Chondrocyte (in vitro differentiated cells): ENCODE measurements around the gene IRAK2. TPM values are rescaled to one million over a fixed set of nuclear protein-coding genes. Genes with fewer than 3 reads are reported as not detected.

Experiments used
- DNase-seq: peaks from one replicate; pipeline ENCODE4 v3.0.0; 2021; ENCODE audit warnings: mixed read lengths, low spot score
- H3K27ac Mint-ChIP-seq: one replicate; pipeline ENCODE4 v1.8.0; 2021; ENCODE audit warnings: mild to moderate bottlenecking, moderate library complexity, mixed read lengths; ENCODE audit not compliant: unreplicated experiment
- H3K27me3 Mint-ChIP-seq: 2 replicates; pipeline ENCODE4 v1.8.0; 2021; ENCODE audit warnings: low read depth, mixed read lengths
- H3K36me3 Mint-ChIP-seq: 2 replicates; pipeline ENCODE4 v1.8.0; 2021; ENCODE audit warnings: low read depth, mixed read lengths
- H3K4me1 Mint-ChIP-seq: 2 replicates; pipeline ENCODE4 v1.8.0; 2021; ENCODE audit warnings: low read depth, mild to moderate bottlenecking, mixed read lengths
- H3K4me3 Mint-ChIP-seq: one replicate; pipeline ENCODE4 v1.8.0; 2021; ENCODE audit warnings: mild to moderate bottlenecking, moderate library complexity, mixed read lengths; ENCODE audit not compliant: unreplicated experiment
- H3K9me3 Mint-ChIP-seq: 2 replicates; pipeline ENCODE4 v1.8.0; 2021; ENCODE audit warnings: low read depth, mixed read lengths
- total RNA-seq: library from RNA; stranded (reverse); gene quantifications from 3 replicates; pipeline ENCODE4 v1.2.1, GENCODE V29; 2021
- TF ChIP-seq, protein P1 (sequence below): fragments of 200-600 bp; sonication (generic); IDR thresholded peaks from 2 replicates; pipeline ENCODE4 v1.5.0; 2021; ENCODE audit warnings: antibody characterized with exemption, mild to moderate bottlenecking, moderate library complexity

The IRAK2 gene
- total RNA-seq, 1 donor from 2014 or later, result 1.6 TPM

DNA sequence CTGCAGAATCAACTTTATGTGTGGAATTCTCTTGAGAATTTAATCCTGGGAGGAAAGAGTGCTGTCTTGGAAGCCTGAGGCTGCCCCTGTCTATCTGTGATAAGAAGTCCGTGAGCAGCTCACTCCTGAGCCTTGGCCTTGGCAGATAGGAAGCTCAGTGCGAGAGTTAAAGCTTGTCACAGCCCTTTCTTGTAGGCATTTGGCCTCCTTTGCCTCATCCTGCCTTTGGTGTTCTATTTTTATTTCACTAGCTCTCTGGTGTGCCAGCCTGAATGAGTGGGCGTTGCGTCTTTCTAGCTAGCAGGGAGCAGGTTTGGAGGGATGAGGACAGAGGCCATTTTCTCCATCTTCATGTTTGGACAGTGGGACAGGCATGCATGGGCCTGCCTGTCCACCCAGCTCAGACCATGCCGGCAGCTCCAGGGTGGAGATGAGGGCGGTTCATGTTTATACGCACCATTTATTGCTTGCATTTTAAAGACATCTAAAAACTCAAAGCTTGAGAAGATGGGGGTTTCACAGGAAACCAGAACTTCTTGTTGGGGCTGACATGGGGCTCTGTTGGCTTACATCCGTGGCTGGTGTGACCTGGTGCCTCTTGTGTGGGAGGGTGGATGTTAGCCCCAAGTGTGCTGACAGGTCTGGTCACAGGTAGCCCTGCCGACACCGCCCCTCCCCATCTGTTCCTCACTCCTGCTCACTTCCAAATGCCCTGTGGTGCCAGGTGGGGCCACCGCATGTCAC lies 29.8 kb downstream of the IRAK2 start:
- no peak for DNase-seq
- Mint-ChIP-seq H3K4me1 (peaks cover 73% of the 10 kb centered on the region), H3K4me3 (no peak overlapping the region), H3K27me3 (no peaks in the 10 kb centered on the region), H3K36me3 (no peaks in the 10 kb centered on the region), H3K9me3 (no peaks in the 10 kb centered on the region), H3K27ac (peak overlapping the region; percentile 94)
- TF ChIP-seq, protein P1, sequence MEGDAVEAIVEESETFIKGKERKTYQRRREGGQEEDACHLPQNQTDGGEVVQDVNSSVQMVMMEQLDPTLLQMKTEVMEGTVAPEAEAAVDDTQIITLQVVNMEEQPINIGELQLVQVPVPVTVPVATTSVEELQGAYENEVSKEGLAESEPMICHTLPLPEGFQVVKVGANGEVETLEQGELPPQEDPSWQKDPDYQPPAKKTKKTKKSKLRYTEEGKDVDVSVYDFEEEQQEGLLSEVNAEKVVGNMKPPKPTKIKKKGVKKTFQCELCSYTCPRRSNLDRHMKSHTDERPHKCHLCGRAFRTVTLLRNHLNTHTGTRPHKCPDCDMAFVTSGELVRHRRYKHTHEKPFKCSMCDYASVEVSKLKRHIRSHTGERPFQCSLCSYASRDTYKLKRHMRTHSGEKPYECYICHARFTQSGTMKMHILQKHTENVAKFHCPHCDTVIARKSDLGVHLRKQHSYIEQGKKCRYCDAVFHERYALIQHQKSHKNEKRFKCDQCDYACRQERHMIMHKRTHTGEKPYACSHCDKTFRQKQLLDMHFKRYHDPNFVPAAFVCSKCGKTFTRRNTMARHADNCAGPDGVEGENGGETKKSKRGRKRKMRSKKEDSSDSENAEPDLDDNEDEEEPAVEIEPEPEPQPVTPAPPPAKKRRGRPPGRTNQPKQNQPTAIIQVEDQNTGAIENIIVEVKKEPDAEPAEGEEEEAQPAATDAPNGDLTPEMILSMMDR, result no peak

DNA sequence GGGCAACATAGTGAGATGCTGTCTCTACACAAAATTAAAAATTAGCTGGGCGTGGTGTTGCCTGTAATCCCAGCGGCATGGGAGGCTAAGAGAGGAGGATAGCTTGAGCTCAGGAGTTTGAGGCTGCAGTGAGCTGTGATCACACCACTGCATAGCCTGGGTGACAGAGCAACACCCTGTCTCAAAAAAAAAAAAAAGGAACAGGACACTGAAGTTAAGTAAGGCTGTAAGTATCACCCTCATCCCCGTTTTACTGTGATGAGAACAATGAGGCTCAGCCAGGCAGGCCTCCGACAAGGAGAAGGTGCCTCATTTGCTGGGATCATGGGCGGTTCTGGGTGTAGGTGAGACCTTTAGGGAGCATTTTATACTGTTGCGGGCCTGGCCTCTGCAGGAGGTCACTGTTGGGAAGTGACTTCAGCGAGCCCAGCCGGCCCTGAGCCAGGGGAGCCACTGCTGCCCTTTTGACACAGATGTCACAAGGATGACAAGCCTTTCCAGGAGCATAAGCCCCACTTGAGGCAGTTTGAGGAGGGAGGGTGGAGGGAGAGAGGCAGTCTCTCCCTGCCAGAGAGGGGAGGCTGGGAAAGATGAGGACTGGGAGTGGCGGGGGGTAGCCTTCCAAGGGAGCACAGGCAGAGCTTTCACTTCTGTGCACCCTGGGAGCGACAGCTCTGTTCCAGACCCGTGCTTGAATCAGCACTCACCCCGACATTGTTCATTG lies 30.8 kb downstream of the IRAK2 start:
- peaks cover 65% of the 10 kb centered on the region for H3K4me1 Mint-ChIP-seq
- H3K9me3 Mint-ChIP-seq, result no peaks in the 10 kb centered on the region
- no peak for DNase-seq
- no peaks in the 10 kb centered on the region for H3K27me3 Mint-ChIP-seq
- TF ChIP-seq, protein P1, result no peak
- peak overlapping the region; percentile 94 for H3K27ac Mint-ChIP-seq
- no peaks in the 10 kb centered on the region for H3K36me3 Mint-ChIP-seq
- no peak overlapping the region for H3K4me3 Mint-ChIP-seq

DNA sequence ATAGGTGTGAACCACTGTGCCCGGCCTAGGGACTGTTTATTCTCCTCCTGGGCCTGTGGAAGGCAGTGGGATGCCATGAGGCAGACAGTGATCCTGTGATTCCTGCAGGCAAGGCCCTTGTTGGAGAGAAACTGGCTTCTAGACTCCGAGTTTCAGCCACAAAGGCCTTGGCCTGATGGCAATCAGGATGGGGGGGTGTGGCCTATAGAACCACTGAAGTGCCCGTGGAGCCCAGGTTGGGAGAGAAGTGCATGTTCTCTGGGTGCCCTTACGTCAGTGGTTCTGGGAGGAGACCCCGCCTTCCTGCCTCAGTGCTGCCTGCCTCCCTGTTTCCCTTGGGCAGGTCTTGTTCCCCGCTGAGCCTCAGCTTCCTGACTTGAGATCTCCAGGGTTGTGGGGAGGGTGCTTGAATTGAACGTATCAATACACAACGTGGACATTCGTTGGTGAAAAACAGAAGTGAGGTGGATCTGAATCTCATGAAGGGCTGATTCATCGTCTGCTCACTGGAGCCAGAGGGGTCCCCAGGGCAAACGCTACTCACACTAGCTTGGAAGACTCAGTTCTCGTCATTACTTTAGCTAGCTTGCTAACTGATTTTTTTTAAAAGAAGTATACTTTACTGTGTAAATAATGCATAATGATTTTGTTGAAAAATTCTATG lies 31.8 kb downstream of the IRAK2 start:
- no peak overlapping the region for H3K4me3 Mint-ChIP-seq
- TF ChIP-seq, protein P1, result no peak
- H3K9me3 Mint-ChIP-seq, result no peaks in the 10 kb centered on the region
- H3K27me3 Mint-ChIP-seq, result no peaks in the 10 kb centered on the region
- H3K36me3 Mint-ChIP-seq, result no peaks in the 10 kb centered on the region
- H3K4me1 Mint-ChIP-seq, result peaks cover 58% of the 10 kb centered on the region
- H3K27ac Mint-ChIP-seq, result peak overlapping the region; percentile 97
- no peak for DNase-seq

DNA sequence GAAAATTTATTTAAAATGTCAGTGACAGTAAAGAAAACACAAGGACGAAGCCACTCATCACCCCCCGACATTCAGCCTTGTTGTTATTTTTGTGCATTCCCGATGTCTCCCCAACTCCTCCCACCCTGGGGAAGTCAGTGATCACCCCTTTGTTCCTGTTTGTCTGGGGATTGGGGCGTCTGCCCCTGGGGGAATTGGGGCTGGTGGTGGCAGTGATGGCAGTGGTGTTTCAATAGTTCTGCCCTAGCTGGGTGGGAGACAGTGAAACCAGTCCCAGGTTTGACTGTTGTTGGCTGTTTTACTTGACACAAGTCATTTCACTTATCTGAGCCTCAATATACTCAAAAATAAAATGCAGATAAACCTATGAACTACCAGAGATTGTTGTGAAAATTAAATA lies 33.5 kb downstream of the IRAK2 start:
- Mint-ChIP-seq H3K27me3 (no peaks in the 10 kb centered on the region), H3K4me1 (peaks cover 41% of the 10 kb centered on the region), H3K9me3 (no peaks in the 10 kb centered on the region), H3K36me3 (no peaks in the 10 kb centered on the region), H3K4me3 (no peak overlapping the region), H3K27ac (no peak overlapping the region)
- no peak for DNase-seq
- TF ChIP-seq, protein P1, result no peak
